Ramos (cell line): ENCODE data around the gene EMILIN1.

Experiments used
- in situ Hi-C: fragments of 300-500 bp; cut with MboI; formaldehyde crosslinking; loops from one replicate; pipeline ENCODE4 v1.14.3; 2022; ENCODE audit warnings: low sequenced_read_pairs; ENCODE audit not compliant: unreplicated experiment

Gene EMILIN1

DNA sequence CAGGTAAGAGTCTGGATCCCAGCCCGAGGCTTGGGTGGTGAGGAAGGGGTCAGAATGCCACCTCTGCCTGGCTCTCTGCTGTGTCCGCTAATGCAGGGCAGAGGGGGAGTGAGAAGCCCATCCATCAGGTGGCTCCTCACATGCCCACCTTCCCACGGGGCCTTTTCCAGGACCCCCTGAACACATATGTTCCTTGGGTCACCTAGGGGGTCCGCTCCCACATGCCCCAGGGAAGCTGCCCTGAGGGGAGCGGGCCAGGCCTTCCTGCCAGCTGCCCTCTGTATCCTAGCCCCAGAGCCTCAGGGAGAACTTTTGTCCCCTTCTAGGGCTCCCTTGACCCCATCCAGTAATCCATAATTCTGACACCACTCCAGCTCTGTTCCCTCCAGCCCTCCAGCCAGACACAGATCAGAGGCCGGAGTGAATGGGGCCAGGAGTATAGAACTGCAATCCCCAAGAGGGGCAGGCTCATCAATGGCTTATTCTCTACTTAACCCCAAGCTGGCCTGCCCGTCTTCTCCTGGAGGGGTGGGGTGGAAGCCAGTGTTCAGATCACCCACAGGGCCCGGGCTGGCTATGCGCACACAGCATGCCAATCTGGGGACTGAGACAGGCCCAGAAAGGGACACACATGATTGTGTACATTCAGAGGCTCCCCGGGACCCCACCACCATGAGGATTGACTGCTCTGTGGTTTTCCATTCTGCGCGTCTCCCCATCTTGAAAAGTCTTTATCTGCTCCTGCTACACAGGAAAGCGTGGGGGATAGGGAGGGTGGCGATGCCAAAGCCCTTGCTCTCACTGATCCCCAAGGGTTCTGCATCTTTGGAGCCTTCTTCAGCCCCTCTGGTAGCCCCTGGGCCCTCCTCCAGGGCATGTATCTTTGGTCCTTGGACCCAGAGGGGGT lies 1.1 kb downstream of the EMILIN1 start:
- in situ Hi-C loops, result loop anchor here (10.0 kb wide), 1 partner anchor 115 kb away; no protein-coding TSS in a partner anchor

DNA sequence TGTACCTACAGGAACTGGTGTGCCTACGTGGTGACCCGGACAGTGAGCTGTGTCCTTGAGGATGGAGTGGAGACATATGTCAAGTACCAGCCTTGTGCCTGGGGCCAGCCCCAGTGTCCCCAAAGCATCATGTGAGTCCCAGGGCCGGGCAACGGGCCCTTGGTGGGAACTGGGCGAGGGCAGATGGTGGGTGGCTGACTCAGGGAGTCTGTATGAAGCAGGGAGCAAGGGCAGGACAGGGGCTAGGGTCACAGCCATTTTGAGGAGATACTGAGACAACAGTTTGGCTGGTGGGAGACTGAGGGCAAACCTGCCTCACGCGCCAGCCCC lies 1.7 kb downstream of the EMILIN1 start:
- in situ Hi-C loops, result loop anchor here (10.0 kb wide), 1 partner anchor 115 kb away; no protein-coding TSS in a partner anchor

DNA sequence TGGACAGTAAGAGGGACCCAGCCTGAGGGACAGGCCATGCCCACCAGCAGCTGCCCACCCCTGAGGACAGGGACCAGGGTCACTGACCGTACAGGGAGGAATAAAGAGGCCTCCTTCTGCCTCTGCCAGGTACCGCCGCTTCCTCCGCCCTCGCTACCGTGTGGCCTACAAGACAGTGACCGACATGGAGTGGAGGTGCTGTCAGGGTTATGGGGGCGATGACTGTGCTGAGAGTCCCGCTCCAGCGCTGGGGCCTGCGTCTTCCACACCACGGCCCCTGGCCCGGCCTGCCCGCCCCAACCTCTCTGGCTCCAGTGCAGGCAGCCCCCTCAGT lies 2.2 kb downstream of the EMILIN1 start:
- in situ Hi-C loops, result loop anchor here (10.0 kb wide), 1 partner anchor 116 kb away; no protein-coding TSS in a partner anchor

DNA sequence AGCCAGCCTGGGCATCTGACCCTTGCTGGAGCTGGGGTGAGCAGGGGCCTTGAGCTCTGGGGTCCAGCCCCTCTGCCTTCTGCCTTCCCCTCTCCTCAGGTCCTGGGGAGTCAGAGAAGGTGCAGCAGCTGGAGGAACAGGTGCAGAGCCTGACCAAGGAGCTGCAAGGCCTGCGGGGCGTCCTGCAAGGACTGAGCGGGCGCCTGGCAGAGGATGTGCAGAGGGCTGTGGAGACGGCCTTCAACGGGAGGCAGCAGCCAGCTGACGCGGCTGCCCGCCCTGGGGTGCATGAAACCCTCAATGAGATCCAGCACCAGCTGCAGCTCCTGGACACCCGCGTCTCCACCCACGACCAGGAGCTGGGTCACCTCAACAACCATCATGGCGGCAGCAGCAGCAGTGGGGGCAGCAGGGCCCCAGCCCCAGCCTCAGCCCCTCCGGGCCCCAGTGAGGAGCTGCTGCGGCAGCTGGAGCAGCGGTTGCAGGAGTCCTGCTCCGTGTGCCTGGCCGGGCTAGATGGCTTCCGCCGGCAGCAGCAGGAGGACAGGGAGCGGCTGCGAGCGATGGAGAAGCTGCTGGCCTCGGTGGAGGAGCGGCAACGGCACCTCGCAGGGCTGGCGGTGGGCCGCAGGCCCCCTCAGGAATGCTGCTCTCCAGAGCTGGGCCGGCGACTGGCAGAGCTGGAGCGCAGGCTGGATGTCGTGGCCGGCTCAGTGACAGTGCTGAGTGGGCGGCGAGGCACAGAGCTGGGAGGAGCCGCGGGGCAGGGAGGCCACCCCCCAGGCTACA lies 3.8 kb downstream of the EMILIN1 start:
- in situ Hi-C loops, result loop anchor here (10.0 kb wide), 1 partner anchor 117 kb away; no protein-coding TSS in a partner anchor

DNA sequence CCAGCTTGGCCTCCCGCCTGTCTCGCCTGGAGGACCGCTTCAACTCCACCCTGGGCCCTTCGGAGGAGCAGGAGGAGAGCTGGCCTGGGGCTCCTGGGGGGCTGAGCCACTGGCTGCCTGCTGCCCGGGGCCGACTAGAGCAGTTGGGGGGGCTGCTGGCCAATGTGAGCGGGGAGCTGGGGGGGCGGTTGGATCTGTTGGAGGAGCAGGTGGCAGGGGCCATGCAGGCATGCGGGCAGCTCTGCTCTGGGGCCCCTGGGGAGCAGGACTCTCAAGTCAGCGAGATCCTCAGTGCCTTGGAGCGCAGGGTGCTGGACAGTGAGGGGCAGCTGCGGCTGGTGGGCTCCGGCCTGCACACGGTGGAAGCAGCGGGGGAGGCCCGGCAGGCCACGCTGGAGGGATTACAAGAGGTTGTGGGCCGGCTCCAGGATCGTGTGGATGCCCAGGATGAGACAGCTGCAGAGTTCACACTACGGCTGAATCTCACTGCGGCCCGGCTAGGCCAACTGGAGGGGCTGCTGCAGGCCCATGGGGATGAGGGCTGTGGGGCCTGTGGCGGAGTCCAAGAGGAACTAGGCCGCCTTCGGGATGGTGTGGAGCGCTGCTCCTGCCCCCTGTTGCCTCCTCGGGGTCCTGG lies 4.5 kb downstream of the EMILIN1 start:
- in situ Hi-C loops, result loop anchor here (10.0 kb wide), 1 partner anchor 118 kb away; no protein-coding TSS in a partner anchor

DNA sequence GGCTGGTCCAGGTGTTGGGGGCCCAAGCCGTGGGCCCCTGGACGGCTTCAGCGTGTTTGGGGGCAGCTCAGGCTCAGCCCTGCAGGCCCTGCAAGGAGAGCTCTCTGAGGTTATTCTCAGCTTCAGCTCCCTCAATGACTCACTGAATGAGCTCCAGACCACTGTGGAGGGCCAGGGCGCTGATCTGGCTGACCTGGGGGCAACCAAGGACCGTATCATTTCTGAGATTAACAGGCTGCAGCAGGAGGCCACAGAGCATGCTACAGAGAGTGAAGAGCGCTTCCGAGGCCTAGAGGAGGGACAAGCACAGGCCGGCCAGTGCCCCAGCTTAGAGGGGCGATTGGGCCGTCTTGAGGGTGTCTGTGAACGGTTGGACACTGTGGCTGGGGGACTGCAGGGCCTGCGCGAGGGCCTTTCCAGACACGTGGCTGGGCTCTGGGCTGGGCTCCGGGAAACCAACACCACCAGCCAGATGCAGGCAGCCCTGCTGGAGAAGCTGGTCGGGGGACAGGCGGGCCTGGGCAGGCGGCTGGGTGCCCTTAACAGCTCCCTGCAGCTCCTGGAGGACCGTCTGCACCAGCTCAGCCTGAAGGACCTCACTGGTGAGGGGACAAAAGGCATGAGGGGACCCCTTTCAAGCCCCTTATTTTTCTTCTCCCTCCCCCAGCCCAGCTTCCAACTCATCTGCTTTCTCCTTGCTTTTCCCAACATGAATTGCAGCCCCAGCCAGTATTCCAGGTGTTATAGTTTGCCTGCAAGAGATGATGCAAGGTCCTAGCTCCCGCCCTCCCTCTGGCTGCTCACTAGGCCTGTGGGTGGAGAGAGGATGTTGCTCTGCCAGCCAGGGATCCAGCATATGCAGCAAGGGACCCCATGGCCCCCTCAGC lies 5.2 kb downstream of the EMILIN1 start:
- in situ Hi-C loops, result loop anchor here (10.0 kb wide), 1 partner anchor 119 kb away; no protein-coding TSS in a partner anchor

DNA sequence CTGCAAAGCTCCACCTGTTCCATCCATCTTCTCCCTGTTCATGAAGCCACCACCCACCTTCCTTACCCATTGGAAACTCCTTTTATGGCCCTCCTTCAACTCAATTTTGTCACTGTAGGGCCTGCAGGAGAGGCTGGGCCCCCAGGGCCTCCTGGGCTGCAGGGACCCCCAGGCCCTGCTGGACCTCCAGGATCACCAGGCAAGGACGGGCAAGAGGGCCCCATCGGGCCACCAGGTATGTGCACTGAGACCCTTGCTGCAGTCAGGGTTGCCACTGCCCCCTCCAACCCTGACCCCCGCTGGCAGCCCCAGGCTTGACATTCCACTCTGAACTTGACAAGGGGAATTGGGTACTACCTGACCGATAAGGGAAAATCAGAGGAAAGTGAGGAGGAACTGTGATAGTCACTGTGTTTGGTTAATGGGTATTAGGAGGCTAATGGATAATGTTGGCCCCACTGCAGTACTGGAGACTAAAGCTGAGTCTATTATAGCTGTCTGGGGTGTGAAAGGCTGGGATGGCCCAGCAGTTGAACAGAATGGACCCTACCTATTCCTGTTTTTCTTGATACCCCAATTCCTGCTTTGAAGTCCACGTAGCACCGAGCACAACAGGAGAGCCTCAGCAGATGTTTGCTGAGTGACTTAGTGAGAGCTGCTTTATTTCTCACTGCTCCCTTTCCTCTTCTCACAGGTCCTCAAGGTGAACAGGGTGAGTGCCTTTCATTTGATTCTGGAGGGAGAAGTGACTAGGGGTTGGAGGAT lies 6.1 kb downstream of the EMILIN1 start:
- in situ Hi-C loops, result loop anchor here (10.0 kb wide), 1 partner anchor 120 kb away; no protein-coding TSS in a partner anchor

DNA sequence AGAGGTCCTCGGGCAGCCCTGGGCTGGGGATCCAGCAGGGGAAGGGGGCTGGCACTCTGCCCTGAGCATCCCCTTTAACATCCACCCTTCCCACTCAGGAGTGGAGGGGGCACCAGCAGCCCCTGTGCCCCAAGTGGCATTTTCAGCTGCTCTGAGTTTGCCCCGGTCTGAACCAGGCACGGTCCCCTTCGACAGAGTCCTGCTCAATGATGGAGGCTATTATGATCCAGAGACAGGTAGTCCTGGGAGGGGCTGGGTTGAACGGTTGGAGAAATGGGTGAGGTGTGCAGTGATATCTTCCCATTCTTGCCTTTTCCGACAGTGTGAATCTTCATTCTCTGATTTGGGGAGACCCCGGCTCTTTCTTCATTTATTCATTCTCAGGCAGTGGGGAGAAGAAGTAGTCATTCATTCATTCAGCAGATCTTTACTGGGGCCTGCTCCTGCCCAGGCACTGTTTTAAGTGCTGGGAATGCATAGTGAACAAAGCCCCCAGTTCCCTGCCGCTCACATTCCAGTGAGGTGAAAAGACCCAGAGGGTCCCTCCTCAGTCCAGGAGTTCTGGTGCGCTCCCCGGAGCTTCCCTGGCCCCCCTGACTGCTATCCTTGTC lies 6.8 kb downstream of the EMILIN1 start:
- in situ Hi-C loops, result loop anchor here (10.0 kb wide), 1 partner anchor 120 kb away; no protein-coding TSS in a partner anchor

DNA sequence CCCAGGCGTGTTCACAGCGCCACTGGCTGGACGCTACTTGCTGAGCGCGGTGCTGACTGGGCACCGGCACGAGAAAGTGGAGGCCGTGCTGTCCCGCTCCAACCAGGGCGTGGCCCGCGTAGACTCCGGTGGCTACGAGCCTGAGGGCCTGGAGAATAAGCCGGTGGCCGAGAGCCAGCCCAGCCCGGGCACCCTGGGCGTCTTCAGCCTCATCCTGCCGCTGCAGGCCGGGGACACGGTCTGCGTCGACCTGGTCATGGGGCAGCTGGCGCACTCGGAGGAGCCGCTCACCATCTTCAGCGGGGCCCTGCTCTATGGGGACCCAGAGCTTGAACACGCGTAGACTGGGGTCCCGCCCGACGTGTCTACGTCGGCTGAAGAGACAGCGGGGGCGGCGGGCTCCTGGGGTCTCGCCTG lies 7.3 kb downstream of the EMILIN1 start:
- in situ Hi-C loops, result loop anchor here (10.0 kb wide), 1 partner anchor 121 kb away; no protein-coding TSS in a partner anchor

DNA sequence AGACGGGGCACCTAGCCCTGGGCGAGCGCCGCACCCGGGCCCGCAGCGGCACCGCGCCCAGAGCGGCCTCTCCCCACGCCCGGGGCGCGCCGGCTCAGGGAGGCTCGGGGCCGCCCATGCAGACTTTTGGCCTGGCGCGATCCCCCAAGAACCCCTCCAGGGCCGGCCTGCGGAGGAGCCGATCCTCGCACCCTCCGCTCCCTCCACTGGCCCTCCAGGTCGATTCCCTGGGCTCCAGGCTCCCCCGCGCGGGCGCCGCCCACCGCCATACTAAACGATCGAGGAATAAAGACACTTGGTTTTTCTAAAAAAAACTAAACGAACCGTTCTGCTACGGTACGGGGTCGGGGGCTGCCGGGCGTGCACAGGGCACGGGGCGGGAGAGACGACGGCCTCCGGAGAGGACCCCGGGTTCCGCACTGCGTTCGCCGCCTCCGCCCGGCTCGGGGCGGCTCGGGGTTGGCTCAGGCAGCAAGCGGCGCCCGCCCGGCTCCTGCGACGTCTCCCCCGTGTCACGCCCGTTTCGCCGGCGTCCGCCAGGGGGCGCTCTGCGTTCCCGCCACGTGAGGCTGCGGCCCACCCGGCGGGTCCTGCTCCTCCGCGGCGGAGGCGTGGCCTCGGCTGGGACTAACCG lies 7.8 kb downstream of the EMILIN1 start:
- in situ Hi-C loops, result loop anchor here (10.0 kb wide), 1 partner anchor 121 kb away; no protein-coding TSS in a partner anchor

DNA sequence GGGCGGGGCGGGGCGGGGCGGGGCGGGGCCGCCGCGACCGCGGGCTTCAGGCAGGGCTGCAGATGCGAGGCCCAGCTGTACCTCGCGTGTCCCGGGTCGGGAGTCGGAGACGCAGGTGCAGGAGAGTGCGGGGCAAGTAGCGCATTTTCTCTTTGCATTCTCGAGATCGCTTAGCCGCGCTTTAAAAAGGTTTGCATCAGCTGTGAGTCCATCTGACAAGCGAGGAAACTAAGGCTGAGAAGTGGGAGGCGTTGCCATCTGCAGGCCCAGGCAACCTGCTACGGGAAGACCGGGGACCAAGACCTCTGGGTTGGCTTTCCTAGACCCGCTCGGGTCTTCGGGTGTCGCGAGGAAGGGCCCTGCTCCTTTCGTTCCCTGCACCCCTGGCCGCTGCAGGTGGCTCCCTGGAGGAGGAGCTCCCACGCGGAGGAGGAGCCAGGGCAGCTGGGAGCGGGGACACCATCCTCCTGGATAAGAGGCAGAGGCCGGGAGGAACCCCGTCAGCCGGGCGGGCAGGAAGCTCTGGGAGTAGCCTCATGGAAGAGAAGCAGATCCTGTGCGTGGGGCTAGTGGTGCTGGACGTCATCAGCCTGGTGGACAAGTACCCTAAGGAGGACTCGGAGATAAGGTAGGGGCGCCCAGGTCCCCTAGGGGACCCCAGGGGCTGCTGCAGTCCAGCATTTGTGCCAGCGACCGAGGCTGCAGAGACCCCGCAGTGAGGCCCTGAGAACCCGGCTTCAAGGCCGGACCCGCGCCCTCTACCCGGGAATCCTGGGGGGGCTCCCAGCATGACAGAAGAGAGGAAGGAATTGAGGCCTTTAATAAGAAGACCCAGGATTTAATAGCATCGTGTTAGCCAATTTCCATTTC lies 8.5 kb downstream of the EMILIN1 start, which contains the start of gene KHK:
TSS of gene KHK (plus strand) at position 49 of the 870 bp plus-strand sequence. CDS start at position 537, 488 bp downstream.
- in situ Hi-C loops, result loop anchor here (10.0 kb wide), 1 partner anchor 122 kb away; no protein-coding TSS in a partner anchor

DNA sequence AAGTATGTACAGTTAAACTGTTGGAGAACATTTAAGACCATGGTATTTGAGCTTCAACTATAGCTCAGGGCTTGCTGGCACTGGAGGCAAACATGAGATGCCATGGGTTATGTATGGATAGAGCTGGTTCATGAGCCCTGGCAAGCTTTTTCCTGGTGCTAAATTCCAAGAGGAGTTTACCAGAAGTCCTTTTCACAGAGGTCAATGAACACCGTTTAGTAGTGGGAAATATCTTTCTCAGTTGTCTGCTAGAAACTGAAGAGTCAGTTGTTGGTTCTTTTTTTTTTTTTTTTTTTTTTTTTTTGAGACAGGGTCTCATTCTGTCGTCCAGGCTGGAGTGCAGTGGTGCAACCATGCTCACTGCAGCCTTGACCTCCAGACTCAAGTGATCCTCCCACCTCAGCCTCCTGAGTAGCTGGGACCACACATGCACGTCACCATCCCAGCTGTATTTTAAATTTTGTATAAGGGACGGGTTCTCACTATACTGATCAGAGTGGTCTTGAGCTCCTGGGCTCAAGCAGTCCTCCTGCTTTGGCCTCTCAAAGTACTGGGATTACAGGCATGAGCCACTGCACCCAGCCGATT lies 9.5 kb downstream of the EMILIN1 start:
- in situ Hi-C loops, result loop anchor here (10.0 kb wide), 1 partner anchor 123 kb away; no protein-coding TSS in a partner anchor

DNA sequence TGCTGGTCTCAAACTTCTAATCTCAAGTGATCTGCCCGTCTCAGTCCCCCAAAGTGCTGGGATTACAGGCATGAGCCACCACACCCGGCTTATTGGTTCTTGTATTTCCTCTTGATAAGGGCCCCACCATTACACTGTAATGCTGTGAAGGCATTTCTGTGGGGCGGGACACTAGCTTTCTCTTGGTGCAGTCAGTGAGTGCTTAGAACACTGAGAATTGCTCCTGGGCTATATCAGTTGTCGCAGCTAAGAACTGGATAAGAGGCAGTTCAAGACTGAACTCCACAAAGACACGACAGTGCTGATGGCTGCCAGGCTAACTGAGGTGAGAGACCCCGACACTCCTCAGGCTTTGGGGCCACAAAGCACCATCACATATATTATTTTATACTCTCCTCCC lies 10.2 kb downstream of the EMILIN1 start:
- in situ Hi-C loops, result loop anchor here (10.0 kb wide), 1 partner anchor 124 kb away; no protein-coding TSS in a partner anchor

DNA sequence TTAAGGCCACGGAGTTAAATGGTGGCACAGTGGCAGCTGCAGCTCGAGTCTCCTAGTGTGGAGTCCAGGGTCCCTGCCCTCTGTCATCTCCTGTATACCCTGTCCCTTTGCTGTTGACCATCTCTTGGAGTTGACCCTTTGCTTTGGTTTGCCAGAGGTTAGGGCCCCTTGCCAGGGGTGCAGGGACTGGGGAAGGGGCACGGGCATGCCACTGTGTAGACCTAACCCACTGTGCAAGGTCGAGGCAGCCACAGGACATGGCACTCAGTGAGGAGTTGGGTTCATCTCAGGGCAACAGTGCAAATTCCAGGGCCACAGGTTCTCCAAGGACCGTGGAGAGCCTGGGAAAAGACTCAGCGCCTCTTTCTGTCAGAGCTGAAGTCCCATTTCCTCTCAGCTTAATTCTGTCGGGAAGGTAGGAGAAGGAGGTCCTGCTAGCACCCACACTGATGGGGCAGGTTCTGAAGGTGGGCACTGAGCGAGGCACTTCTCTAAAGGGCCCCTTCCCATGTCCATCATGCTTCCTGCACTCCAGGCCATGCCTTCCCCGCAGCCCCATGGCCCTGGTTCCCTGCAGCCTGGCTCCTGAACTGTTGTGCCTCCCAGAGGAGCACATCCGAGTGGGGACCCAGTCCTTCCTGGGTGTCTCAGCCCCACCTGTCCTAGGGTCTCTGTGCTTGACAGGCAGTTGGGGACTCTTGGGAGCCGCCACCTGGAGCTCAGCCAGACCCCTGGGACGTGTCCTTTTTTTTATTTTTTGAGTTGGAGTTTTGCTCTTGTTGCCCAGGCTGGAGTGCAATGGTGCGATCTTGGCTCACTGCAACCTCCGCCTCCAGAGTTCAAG lies 10.9 kb downstream of the EMILIN1 start:
- in situ Hi-C loops, result loop anchor here (10.0 kb wide), 1 partner anchor 125 kb away; no protein-coding TSS in a partner anchor
